GM12872 (cell line): ENCODE data around the gene RCC2.

Experiments used
- TF ChIP-seq, protein P1 (sequence below): IDR thresholded peaks from 3 replicates; pipeline ENCODE4 v1.5.1; 2011; ENCODE audit warnings: low read depth, mild to moderate bottlenecking, low read length, moderate library complexity; ENCODE audit not compliant: insufficient read depth

The RCC2 gene

GRCh38 chr1:17470021-17470799 lies 30.7 kb upstream of the RCC2 start:
- TF ChIP-seq, protein P1, sequence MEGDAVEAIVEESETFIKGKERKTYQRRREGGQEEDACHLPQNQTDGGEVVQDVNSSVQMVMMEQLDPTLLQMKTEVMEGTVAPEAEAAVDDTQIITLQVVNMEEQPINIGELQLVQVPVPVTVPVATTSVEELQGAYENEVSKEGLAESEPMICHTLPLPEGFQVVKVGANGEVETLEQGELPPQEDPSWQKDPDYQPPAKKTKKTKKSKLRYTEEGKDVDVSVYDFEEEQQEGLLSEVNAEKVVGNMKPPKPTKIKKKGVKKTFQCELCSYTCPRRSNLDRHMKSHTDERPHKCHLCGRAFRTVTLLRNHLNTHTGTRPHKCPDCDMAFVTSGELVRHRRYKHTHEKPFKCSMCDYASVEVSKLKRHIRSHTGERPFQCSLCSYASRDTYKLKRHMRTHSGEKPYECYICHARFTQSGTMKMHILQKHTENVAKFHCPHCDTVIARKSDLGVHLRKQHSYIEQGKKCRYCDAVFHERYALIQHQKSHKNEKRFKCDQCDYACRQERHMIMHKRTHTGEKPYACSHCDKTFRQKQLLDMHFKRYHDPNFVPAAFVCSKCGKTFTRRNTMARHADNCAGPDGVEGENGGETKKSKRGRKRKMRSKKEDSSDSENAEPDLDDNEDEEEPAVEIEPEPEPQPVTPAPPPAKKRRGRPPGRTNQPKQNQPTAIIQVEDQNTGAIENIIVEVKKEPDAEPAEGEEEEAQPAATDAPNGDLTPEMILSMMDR: no peak

DNA sequence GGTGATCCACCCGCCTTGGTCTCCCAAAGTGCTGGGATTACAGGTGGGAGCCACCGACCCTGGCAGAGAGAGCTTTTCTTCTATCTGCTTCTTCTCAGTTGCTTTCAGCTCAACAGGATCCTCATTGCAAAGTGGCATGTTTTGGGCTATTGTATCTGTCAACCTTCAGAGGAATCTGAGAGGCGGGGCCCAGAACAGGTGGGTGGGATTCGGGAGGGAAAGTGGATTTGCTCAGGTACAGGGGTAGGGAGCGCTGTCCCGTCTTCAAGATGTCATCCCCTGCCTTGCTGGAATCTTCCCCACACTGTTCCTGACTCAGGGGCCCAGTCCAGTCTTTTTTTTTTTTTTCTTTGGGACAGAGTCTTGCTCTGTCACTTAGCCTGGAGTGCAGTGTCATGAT lies 26.9 kb upstream of the RCC2 start:
- TF ChIP-seq, protein P1: no peak

- TF ChIP-seq, protein P1: no peak
Measured at GRCh38 chr1:17465228-17465627, 25.8 kb upstream of the RCC2 start.

- TF ChIP-seq, protein P1: no peak
Measured at GRCh38 chr1:17463991-17464390, 24.5 kb upstream of the RCC2 start.

- TF ChIP-seq, protein P1: no peak
Measured at GRCh38 chr1:17462669-17463068, 23.2 kb upstream of the RCC2 start.

- TF ChIP-seq, protein P1: no peak
Measured at GRCh38 chr1:17460219-17460618, 20.7 kb upstream of the RCC2 start.

GRCh38 chr1:17458794-17459193 lies 19.3 kb upstream of the RCC2 start:
- TF ChIP-seq, protein P1: no peak
